Mesenteric fat pad (tissue), 1 donor: ENCODE measurements around the gene CCR8. TPM values are rescaled to one million over a fixed set of nuclear protein-coding genes. Genes with fewer than 3 reads are reported as not detected.
"Not testable (repeated sequence)": the region's sequence is repeated elsewhere in the genome, so short reads cannot be mapped to it uniquely, and the experiment has no call there.

Experiments used
- DNase-seq: peaks from one replicate; pipeline ENCODE4 v3.0.0-alpha.2; 2020; ENCODE audit warnings: low spot score
- total RNA-seq: library from RNA; stranded (reverse); fragmentation: NEBNext Ultra II Directional; extraction: Animal tissue kit (Norgen Biotek cat#: 25700); gene quantifications from one replicate; pipeline ENCODE4 v1.2.1, GENCODE V29; 2021
- donor health status: DM: yes; HTN: yes; CAD: no.

The CCR8 gene
- total RNA-seq, 1 donor from 2014 or later, result not detected

DNA sequence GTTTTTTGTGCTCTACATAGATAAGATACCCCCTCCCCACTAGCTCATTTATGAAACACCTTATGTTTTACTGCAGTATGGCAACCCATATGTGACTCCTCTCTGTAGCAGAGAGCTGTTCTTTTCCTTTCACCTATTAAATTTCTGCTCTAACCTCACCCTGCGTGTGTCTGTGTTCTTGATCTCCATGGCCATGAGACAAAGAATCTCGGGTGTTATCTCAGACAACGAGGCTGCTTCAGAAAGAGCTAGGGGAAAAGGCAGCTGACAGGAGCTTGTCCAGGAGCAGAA is 18.0 kb downstream of the CCR8 start:
- no peak for DNase-seq

DNA sequence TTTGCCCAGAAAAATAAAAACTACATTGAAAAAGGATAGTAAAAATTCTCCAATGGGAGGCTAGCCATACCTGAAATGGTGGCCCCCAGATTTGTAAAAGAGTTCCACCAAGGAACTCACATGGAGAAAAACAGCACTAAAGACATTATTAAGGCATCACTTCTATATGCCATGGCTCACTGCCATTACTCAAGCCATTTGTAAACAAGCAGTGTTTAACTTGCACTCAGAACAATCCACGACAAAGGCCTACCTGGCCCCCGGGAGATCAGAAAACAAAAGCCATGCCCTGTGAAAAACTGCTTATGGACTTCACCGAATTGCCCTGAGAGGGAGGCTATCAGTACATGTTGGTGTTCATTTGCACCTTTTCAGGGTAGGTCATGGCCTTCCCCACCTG is 19.6 kb downstream of the CCR8 start:
- no peak for DNase-seq

DNA sequence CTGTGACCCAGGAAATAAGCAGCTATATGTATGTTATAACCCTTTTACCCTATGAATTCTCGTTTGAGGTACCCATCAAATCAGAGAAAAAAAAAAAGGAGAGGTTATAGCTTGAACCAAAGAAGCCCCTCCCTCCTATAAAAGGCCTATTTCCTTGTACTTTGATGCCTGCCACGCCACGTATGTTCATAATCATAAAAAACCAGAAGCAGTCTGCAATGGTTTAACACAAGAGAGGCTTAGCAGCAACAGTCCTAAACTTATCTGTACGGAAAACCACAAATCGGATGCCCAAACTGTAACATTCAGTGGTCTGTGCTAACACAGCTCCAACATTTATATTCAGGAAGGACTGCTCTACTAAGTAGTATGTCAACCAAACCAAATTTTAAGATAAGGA is 21.2 kb downstream of the CCR8 start:
- DNase-seq, result no peak

DNA sequence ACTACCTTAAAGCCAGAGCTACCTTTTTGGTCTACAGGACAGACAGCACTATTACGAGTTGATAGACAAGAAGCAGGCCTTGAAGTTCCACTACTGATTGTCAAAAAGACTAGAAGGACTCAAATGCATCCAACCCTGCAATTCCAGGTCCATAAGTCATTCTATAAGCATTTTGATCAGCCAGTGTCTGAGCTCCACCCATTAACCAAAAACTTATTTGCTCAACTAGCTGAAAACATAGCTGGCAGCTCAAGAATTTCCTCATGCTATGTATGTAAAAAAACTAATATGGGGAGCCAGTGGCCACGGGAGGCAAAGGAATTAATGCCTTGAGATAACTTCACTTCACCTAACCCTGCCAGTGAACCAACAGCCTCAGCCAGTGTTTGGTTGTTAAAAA is 21.6 kb downstream of the CCR8 start:
- not testable (repeated sequence) for DNase-seq

DNA sequence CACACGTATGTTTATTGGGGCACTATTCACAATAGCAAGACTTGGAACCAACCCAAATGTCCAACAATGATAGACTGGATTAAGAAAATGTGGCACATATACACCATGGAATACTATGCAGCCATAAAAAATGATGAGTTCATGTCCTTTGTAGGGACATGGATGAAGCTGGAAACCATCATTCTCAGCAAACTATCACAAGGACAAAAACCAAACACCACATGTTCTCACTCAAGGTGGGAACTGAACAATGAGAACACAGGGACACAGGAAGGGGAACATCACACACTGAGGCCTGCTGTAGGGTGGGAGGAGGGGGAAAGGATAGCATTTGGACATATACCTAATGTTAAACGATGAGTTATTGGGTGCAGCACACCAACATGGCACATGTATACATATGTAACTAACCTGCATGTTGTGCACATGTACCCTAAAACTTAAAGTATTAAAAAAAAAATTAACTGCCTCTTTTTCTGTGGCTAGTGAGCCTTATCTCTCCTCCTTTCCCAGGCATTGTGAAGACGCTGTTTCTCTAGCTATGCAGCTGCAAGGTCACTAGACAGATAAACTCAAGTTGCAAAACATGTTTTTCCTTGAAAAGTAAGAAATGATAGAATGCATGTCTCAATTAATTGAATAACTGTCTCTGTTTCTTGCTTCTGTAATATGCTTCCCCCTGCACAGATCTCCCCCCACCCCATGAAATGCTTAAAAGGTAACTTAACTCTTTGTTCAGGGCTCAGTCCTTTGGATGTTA is 23.8 kb downstream of the CCR8 start:
- not testable (repeated sequence) for DNase-seq

DNA sequence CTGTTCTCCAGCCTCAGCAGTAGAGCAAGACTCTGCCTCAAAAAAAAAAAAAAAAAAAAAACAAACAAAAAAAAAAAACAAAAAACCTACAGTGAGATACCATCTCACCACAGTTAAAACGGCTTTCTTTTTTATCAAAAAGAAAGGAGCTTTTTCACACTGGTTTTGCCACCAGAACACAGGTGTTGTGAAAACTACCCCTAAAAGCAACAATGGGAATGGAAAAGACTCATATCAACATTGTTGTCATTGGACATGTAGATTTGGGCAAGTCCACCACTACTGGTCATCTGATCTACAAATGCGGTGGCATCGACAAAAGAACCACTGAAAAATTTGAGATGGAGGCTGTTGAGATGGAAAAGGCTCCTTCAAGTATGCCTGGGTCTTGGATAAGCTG is 28.8 kb downstream of the CCR8 start:
- DNase-seq, result no peak

DNA sequence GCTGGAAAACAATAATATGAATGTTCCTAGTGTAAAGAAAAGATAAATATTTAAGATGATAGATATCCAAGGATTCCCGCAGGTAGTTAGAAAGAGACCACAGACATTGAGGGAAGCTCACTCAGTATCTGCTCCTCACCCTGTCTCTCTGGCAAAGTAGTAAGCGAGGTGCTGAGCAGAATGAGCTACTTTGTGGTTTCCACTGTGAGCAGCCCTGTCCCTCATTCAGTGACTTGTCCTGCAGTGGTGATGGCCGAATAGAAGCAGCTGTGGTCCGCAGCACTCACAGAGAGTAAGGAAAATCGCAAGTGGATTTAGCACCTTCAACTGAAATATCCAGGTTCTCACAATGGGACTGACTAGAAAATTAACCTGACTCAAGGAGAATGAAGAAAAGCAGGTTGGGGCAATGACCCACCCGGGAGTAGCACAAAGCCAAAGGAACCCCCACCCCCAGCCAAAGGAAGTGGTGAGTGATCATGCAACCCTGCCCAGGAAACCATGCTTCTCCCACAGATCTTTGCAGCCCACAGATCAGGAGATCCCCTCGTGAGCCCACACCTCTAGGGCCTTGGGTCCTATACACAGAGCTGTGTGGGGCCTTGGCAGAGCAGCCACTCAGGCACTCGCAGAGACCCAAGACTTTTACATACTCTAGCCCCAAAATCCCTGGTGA is 31.9 kb downstream of the CCR8 start:
- DNase-seq, result no peak

DNA sequence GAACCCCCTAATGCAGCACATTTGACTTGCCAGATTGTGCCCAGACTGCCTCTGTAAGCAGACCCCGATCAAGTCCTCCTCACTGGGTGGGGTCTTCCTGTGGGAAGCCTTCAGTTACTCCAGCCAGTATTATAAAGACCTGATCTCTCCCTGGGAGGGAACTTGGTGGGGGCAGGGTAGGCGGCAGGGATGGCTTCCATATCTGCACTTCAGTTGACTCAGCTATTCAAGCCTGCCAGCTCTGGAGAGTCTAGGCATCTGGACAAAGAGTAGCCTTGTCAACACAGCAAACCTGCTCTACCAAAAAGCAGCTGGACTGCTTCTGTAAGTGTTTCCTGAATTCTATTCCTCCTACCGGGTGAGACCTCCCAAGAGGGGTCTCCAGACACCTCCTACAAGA is 32.7 kb downstream of the CCR8 start:
- no peak for DNase-seq

DNA sequence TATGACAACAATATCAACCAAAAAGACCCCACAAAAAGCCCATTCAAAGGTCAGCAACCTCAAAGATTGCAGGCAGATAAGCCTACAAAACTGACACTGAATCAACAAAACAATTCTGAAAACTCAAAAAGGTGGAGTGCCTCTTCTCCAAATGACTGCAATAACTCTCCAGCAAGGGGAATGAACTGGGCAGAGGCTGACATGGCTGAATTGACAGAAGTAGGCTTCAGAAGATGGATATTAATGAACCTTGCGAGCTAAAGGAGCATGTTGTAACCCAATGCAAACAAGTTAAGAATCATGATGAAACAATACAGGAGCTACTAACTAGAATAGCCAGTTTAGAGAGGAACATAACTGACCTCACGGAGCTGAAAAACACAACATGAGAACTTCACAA is 33.3 kb downstream of the CCR8 start:
- no peak for DNase-seq

DNA sequence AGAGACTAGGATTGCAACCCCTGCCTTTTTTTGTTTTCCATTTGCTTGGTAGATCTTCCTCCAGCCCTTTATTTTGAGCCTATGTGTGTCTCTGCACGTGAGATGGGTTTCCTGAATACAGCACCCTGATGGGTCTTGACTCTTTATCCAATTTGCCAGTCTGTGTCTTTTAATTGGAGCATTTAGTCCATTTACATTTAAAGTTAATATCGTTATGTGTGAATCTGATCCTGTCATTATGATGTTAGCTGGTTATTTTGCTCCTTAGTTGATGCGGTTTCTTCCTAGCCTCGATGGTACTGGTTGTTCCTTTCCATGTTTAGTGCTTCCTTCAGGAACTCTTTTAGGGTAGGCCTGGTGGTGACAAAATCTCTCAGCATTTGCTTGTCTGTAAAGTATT is 40.9 kb downstream of the CCR8 start:
- not testable (repeated sequence) for DNase-seq

DNA sequence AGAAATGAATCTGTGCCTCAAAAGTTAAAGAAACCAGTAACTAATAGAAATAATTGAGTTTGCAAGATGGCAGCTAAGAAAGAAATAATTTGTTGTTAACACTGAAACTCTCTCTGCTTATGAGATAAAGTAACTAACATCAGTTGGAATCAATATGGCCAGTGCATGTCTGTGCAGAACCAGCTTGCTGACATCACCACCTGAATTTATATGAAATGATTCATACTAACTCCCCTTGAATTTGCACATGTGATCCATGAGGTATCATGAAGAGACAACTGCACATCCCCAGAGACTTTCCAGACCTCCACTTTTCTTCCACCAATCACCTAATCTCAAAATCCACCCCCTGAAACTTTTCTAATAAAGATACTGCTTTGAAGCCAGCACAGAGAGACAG is 43.3 kb downstream of the CCR8 start:
- no peak for DNase-seq

DNA sequence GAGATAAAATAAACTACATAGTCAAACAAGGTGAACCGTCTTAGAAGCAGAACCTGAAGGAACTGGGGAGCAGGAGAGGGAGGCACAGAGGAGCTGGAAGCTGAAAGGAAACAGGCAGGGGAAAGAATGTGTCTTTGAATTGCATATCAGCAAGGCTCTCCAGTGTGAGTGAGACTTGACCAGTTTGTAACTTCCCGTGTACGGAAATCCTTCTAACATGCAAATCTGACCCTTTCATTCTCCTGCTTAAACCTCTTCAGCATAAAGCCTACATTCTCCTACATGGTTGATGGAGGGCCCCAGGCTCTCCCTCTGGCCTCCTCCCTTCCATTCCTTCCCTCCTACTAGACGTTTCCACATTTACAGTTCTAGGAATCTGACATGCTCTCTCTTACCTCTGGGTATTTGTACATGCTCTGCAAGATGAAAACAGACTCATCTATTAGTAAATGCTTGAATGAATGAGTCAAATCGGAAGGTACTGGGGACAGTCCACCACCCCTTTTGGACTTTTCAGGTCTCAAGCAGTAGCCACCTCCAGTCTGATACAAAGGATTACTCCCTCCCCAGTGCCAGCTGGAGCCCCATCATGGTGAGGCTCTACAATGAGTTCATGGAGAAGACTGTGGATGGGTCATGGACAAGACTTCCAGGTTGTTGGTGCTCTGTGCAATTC is 47.6 kb downstream of the CCR8 start:
- DNase-seq, result no peak

DNA sequence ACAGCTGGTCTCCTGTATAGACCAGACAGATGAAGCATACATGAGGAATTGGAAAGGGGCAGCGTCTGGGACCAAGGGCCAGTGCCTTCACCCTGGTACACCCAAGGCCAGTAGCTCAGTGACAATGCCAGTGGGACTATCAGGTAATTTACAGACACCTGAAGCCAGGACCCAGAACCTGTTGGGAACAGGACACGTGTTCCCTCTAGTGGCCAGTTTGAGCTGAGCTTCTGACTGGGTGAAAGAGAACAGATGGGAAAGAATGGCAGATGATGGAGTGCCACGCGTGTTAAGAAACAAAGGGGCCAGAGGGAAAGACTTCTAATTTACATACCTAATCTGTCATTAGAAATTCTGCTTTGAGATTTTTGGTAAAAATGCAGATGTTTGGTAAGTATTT is 48.6 kb downstream of the CCR8 start:
- no peak for DNase-seq

DNA sequence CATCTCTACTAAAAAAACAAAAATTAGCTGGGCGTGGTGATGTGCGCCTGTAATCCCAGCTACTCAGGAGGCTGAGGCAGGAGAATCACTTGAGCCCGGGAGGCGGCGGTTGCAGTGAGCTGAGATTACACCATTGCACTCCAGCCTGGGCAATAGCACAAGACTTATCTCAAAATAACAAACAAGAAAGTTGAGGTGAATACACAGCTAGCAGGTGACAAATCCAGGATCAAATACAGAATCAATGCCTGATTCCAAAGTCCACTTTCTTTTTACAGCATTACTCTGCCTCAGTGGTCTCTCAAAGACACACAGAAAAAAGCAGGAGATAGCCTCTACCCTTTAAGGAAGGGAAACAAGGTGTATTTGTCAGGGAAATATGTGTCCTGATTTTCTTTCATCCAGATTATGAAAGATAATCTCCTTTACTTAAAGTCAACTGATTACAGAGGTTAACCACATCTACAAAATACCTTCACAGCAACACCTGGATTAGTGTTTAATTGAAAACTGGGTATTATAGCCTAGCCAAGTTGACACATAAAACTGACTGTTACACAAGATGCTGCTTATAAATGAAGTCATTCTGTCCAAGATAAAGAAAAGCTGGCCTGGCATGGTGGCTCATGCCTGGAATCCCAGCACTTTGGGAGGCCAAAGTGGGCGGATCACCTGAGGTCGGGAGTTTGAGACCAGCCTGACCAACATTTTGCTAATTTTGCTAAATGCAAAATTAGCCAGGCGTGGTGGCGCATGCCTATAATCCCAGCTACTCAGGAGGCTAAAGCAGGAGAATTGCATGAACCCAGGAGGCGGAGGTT is 49.7 kb downstream of the CCR8 start:
- no peak for DNase-seq

DNA sequence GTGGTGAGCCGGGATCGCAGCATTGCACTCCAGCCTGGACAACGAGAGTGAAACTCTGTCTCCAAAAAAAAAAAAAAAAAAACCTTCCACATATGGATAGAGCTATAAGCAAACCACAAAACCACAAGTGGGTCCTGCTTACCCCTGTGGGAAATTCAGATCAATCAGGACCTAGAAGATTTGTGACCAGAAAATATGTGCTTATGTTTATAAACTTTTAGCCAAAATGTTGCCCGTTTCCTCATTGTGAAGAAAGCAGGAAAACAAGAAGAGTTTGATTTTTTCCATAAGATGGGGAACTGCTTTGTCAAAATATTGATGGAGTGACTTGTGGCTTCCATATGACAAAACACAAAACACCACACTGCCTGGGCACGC is 50.3 kb downstream of the CCR8 start:
- DNase-seq, result no peak

DNA sequence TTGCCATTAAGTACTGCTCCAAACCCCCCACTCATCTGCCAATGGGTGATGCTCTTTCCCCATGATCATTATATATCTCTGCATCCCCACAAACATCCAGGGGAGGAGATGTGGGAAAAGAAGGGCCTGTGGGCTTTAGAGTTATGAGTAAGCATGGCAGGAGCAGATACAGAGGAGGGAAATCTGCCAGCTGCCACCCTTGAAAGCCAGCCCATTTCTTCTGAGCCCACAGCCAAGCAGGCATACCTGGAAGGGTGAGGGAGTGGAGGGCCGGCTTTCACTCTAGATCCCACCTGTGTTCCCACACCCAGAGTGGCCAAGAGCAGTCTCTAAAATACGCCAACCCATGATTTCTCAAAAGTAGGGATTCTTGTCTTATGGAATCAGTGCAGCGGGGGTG is 51.9 kb downstream of the CCR8 start:
- no peak for DNase-seq

Other genes with a start within 250 kb of the CCR8 start
- 58.7 TPM for gene GORASP1, start 222.1 kb upstream of the CCR8 start, total RNA-seq
- gene TTC21A, start 222.0 kb upstream of the CCR8 start, total RNA-seq, result 3.1 TPM
- 130 TPM for gene CSRNP1, start 176.1 kb upstream of the CCR8 start, total RNA-seq
- 0.10 TPM for gene XIRP1, start 137.1 kb upstream of the CCR8 start, total RNA-seq
- gene CX3CR1, start 49.7 kb upstream of the CCR8 start, total RNA-seq, result 0.42 TPM
- 16.7 TPM for gene SLC25A38, start 53.7 kb downstream of the CCR8 start, total RNA-seq
- gene RPSA, start 77.0 kb downstream of the CCR8 start, total RNA-seq, result 671 TPM
- gene MOBP, start 138.0 kb downstream of the CCR8 start, total RNA-seq, result not detected